Measurements from ENCODE around the gene ZNF76.

GRCh38 chr6:35292494-35292893 is 33.0 kb downstream of the ZNF76 start:
- TF ChIP-seq CTCF (IDR thresholded peaks at IDR 0.05; ENCODE audit: low read depth, low read length) (no peak), POLR2A (IDR thresholded peaks at IDR 0.05; ENCODE audit: extremely low read depth, insufficient read length) (no peak)

Measured in NB4 (cell line).